Stimulated activated CD8-positive, alpha-beta memory T cell treated with anti-CD3 and anti-CD28 coated beads, Interleukin-7, amount 100 ng/mL, for 1 hour (primary cell): ENCODE data around the gene NRARP.

Source experiments
- DNase-seq, 2 donors: peaks; one replicate each; pipeline ENCODE4 v3.0.0-alpha.2; 2020; ENCODE audit warnings: low read depth in 2 of 2

The NRARP gene

DNA sequence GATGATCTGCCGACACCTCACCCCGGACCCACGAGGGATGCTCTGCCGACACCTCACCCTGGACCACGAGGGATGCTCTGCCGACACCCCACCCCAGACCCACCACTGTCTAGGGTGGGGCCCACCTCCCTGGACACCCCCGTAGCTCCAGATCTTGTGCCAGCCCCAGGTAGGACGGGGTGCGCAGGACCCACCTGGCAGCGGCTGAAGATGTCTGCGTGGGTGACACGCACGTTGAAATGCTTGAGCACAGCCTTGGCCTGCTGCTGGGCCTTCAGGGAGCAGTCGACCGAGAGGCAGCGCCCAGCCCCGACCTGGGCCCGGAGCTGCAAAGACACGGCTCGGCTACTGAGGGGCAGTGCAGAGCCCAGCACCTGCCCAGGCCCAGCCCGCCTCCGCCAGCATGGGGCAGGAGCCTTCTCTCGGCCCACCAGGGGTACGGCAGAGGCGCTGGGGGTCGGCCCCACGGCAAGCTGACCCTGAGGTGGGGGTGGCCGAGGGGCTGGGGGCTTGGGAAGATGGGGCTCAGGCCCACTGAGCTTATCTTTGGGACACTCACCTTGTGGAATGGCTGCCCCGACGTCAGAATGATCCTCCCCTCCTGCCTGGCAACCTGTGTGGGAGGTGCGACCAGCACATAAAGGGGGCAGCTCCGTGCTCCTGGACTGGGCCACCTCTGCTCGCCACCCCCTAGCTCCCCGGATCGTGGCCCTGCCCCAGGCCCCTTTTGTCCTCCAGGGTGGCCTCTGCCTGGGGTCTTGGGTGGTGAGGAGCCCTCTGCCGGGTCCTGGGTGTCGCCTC lies 21.7 kb upstream of the NRARP start:
- DNase-seq, result no peak

DNA sequence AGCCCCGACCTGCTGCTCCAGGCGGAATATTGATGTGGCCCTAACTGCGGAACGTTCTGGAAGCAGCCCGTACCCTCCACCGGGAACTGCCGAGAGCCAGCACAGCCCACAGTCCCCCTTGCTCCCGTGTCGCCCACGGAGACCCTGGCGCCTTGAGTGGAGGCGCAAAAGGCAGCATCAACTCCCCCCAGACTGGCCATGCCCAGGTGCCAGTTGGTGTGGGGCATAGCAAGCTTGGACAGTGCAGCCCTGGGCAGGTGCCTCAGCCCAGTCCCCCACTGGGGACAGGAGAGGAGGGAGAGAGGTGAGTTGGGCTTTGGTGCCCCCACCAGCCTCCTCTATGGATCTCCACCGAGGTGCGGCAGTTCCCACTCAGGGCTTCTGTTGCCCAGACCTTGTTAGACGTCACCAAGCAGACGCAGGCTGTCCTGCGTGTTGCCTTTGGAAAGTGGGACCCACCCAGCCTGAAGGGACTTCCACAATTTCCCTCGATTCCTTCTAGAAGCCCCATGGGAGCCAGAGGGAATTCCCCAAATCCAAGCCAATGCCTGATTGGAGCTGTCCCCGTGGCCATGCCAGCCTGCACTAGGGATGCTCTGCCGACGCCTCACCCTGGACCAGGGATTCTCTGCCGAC lies 19.8 kb upstream of the NRARP start:
- no peak for DNase-seq

DNA sequence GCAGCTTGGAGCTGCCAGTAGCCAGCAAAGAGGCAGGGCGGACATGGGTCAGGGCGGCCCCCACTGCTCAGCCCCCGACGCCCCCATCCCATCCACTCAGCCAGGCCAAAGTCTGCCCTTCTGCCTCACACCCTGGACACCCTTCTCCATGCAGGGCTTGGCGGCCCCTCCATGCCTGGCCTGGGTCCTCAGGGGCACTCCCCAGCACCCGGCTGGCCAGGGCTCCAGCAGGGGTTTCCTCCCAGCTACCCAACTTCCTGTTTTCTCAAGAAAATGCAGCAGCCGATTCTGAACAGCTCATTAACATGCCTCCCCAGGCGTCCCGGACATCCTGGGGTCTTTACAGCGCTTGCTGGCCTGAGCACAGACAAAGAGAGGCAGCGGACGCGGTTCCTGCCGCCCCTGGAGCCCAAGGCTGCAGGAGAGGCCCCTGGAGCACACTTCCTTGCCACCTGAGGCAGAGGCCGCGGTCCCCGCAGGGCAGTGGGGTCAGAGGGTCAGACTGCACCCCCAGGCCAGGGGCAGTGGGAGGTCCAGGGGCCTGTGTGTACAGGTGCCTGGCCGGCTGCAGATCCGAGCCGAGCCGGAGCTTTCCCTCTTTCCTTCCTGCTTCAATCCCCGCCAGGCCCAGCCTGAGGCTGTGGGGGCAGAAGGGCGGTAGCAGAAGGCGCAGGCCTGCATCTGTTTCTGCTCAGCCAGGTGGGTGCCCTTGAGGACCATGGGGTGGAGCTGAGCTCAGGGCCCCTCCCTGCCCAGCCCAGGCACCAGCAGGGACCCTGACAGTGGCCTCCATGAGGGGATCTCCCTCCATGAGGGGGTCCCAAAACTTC lies 18.7 kb upstream of the NRARP start:
- no peak for DNase-seq

DNA sequence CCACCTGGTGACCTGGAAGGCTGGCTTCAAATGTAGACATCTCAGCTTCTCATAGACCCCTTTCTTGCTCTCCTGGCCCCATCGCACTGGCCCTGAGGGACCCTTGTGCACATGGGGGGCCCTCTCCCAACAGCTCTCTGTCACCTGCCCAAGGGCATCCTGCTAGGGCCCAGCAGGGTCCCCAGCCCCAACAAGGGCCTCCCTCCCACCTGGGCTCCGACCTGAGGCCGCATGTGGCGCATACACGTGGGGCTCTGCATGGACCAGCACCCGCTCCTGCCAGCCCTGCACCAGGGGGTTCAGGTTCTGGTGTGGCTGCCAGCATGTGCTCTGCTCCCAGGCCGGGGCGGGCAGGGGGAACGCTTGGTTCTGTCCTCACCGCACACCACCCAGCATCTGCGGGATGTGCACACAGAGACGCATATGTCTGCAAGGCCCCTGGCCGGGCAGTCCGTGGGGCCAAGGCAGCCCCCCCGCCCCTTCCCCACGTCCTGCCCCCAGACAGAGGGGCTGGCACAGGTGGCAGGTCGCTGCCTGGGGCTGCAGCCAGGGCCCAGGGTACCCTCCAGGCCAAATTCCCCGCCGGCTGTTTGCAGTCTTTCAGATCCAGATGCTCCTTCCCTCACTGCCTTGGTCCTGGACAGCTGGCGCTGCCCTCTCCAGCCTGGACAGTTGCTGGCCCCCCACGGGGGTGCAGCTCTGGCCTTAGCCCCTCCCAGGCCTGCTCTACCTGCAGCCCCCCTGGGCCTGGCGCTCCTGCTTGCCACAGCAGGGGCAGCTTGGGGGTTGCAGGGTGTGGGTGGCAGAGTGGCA lies 17.9 kb upstream of the NRARP start:
- DNase-seq, result no peak

DNA sequence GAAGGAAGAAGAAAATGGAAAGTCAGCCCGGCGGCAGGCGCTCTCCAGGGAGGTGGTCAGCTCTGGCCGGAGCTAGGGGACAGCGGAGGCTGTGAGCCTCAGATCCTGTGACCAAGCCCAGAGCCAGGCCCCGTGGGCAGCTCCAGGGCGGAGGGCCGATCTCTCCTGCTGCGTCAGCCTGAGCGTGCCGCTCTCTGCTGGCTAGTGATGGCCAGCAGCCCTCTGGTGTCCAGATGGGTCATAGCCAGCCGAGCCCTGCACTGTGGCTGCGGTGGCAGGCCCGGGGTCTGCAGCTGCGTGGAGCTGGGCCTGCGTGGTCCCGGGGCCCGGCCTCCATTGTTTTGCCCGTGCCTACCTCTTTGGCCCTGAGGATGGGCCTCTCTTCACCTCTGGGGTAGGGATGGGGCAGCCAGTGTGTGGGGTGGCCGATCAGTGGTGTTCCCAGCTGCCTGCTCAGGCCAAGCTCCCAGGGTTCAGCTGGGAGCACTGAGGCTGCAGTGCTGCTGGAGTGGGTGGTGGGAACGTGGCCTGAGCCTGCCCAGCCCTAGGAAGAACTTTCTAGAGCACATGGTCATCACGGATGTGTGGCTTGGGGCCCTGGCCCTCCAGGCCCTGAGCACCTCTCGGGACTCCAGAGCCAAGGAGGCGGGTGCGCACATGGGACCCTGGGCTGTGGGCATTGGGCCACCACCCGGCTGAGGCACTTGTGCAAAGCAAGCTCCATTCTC lies 17.1 kb upstream of the NRARP start:
- no peak for DNase-seq

DNA sequence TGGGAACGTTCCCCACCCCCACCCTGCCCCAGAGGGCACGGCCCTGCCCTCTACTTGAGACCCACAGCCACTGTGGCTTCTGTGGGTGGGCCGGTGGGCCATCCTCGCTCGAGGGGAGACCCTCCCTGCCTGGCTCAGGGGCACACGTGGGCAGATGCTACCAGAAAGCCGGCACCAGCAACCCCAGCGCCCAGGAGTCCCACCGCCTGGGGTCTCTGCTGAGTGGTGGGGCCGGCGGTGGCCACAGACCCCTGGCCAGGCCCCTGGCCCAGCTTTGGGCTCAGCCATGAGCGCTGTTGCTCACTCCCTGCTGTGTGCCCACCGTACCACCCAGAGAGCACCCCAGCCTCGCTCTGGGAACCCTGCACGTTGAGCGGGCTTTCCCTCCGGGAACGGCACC lies 16.5 kb upstream of the NRARP start:
- DNase-seq, result no peak

DNA sequence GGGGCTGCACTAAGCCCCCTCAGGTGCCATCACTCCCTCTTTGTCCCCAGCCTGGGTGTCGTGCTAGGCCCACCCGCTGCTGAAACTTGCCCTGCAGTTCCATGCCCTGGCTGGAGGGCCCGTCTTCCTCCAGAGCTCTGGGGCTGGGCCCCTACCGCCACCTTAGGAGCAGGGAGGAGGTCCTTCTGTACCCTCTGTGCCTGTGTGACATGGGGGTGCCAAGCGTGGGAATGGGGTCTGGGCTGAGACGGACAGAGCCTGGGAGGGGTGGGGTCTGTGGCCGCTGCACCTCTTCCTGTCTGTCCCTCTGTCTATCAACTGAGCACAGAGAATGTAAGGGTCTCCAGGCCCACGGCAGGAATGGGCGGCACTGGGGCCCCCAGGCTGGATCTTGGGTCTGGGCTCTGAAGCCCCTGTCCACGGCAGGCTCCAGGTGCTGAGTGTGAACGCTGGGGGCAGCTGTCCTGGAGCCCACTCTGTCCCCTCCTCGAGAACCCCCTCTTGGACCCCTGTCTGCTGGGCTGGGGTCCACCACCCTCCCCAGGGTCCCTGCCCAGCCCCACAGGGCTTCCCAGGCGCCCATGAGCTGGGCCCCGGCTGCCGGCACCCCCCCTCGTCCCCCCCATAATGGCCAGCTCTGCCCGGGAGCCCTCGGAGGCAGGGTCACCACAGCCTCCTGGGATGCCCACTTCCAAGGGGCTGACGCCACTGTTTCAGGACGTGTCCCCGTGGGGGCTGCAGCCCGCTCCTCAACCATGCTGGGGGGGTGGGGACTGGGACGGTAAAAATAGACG lies 15.8 kb upstream of the NRARP start:
- DNase-seq, result no peak

DNA sequence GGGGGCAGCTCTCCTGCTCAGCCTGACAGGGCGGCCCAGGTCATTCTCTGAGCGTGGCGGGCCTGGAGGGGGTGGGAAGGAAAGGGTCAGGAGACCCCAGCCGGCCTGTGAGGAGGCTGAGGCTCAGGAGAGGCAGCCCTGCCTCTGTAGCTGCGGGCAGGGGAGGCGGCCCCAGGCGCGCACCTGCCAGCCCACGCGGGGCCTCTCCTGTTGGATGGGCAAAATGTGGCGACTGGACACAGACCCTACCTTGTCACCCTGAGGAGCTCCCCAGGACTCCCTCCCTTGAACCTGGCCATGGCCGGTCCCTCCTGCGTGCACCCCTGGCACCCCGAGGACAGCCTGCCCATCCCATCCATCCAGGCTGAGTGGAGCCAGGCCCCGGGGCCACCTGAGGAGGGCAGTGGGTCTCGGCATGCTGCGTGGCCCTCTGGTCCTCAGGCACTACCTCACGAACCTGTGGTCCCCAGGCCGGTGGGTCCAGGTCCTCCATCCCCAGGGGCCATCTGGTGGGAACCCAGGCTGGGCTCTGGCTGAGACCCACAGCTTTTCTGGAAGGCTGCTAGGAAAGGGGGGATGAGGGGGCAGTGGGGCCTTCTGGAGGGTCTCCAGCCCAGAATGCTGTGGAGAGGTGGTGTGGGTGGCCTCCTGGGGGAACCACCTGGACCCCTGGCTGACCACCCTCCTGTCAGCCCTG lies 15.1 kb upstream of the NRARP start:
- DNase-seq, result no peak

DNA sequence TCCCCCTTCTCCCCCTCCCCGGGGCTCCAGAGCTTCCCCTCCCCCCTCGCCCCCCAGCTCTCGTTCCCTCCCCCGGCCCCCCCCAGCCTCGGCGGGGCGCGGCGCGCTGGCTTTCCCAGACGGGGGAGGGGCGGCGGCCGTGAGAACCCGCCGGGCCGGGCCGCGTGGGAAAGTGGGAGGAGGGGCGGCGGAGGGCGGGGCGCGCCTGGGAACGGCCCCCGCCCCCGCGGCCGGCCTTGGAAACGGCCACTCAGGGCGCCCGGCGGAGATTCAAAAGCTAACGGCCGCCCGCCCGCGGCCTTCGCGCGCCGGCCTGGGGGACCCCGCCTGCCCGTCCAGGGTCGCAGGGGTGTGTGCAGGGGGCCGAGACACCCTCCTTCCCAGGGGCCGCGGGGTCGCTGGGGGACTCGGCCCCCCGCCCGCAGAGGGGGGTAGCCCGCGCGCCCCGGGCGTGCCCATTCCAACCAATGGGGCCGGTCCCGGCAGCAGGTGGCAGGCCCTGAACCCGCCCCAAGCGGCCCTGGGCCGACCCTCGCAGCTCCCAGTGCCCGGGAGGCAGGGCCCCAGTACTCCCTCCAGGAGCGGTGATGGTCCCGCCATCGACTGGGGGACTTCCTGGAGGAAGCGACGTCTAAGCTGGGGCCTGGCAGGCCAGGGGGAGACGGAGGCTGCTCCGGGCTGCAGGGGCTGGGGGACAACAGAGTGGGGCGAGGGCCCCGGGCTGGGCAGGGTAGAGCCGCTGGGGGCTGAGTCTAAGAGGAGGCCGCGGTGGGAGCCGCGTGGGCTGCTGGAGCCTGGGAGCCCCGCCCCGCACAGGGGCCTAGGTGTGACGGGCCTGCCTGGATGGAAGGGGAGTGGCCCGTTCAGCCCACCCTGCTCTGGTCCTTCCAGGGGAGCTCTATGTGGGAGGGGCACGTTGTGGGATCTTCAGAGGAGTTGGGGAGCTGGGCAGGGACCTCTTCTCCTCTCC lies 14.2 kb upstream of the NRARP start:
- no peak for DNase-seq

DNA sequence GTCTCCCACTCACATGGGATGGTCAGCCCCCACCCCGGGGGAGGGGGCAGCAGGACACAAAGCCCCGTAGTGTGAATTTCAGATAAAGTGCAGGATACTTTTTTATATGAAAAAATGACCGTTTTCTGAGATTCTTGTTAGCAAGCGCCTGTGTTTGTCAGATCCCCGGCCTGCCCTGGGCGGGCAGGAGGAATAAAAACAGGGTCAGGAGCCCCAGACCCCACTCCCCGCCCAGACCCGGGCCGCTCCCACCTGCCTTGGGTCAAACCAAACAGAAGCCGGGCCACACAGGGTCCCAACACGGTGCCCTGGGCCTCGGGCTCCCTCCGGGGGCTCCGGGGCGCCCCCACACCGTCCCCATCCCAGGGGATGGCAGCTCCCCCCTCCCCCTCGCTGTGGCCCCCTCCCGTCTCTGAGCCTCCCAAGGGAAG lies 13.5 kb upstream of the NRARP start:
- no peak for DNase-seq

DNA sequence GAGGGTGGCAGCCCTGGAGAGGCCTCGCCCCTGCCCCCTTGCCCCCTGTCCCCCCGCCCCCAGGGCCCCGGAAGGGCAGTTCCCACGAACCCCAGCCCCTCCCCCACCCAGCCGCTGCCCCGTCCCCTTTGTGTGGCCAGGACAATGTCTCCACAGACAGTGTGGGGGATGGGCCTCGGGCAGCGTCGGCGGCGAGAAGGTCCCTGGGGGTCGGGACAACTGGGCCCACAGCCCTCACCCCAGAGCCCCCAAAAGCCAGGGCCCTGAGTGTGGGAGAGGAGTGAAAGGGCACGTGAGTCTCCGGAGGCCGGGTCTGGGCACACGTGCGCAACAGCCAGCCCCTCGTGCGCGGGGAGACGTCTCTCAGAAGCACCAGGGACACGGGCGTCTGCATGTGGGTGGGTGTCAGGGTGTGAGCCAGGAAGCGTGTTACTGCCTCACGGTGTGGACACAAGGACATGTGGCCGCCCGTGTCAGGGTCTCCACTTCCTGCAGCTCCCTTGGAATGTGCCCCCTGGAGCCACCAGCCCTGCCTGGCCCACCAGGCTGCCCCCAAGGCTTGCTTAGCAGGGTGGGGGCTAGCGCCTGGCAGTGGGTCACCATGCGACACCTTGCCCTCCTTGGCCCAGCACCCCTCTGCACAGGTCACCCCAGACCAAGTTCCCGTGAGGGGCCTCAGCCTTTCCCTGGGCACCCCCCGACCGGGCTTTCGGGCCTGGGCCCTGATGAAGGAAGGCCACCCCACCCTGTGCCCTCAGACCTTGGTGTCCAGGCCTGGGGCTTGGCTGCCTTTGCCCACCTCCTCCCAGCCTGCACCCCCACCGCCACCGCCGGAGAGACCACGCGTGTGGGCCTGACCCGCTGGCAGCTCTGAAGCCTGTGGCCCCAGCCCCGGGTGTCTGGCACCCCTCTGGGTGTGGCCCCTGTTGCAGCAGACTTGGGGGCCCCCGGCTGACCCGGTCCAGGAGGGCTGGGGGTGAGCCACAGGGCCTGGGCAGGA lies 12.8 kb upstream of the NRARP start:
- DNase-seq, result no peak

GRCh38 chr9:137313956-137314560 lies 12.0 kb upstream of the NRARP start:
- no peak for DNase-seq

DNA sequence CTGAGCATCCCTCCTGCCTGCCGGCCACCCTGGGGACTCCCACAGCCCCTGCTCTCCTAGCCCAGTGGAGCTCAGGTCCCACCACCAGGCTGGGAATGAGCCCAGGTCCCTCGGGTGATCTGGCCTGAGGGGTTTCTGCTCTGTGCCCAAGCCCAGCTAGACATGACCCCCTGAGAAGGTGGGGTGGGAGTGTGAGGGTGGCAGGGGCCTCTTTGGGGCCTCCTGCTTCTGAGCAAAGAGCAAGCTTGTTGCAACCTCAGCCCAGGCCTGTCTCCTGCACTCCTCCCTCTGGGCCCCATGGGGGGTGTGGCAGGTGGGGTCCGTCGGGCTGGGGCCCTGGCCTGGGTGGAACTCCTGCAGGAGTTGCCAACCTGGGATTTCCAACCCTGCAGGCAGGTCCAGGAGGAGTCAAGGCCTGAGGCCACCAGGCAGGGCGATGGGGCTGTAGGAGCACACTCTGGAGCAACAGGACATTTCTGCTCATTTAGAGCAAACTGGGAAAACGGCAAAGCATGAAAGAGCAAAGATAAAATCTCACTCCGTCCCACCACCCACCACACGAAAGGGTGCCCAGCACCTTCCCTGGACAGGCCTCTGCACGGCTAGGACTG lies 11.4 kb upstream of the NRARP start:
- DNase-seq, result no peak

DNA sequence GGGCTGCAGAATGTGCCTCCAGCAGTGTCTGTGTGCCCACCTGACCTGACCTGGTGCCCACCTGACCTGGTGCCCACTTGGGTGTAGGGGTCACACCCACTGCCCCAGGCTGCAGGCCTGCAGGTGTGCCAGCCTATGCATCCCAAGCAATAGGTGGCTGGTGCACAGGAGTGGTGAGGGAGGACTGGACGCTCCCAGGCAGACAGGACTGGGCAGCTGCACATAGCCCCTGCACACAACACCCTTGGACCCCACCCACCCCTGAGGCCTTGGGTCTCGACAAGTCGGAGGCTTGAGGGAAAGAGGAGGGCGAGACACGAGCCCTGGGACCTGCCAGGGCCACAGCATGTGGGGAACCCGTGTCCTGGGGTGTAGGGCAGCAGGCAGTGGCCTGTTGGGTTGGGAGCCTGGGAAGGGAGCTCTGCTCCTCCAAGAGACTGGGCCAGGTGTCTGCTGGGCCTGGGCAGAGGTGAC lies 10.8 kb upstream of the NRARP start:
- DNase-seq, result no peak

DNA sequence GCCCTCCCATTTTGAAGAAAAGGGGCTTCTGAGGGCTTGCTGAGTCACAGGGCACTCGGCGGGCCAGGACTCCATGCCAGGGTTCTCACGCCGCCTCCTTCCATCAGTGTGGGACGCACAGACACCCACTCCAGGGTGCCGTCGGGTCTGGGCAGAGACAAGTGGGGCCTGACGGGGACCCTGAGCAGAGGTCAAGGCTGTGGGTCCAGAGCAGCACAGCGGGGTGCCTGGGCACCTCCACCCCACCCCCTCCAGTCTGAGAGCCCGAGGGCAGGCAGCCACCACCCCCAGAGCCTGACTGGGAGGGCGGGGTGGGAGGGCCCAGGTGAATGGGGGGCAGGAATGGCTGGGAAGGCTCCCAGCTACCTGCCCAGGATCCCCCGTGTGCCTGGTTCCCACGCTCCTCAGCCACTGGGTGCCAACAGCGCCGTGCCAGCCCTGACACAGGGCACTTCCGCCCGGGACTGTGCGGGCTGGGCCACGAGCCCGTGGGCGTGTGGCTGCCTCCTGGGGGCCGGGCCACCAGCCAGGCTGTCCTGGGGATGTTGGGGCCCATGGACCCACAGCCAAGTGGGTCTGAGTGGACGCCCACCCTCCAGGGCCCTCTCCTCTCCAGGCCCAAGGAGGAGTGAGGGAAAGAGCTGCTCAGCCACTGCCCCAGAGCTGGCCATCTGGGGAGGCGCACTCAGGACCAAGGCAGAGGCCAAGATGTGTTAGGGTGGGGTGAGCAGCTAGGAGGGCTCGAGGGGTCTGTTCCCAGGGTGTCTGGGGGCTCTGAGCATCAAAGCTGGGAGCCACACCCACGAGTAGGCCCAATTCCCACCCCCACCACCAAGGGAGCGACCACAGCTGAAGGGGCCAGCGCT lies 10.1 kb upstream of the NRARP start:
- DNase-seq, result no peak
